ENCODE results near the gene FASN.

FASN gene

DNA sequence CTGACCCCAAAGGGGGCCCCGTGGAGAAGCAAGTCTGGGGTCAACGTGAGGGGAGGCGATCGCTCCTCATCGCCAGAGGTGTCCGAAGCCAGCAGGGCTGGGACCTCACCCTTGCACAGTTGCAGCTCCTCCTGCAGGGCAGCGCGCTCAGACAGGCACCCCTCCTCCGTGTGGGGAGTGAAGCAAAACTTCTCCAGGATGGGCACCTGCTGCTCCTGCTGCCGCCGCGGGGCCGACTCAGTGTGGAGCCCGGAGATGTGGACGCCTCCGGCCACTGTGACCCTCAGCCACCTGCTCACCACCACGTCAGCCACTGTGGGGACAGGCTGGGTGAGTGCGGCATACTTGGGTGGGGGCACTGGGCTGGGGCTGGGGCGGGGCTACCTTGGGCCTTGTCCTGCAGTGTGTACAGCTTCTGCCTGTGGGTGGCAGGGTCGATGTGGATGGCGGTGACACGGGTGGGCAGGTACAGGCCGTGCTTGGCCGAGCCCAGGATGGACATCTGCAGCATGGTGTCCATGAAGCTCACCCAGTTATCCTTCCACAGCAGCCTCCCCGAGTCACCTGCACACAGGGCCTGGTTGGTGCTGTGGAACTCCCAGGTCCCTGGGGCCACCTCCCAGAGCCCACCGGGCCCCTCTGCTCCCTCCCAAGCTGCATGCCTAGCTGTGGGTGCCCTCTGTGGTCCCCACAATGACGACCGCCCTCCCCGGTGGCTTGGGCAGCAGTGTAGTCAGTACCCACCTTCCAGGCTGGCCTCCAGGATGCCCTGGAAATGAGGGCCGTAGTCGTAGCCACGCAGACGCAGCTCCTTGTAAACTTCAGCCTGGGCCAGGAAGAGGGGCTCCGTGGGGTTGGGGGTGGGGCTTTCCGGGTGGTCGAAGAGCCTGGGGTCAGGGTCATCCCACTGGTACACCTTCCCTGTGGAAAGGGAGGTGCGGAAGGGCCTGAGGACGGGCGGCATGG is 10.8 kb downstream of the FASN start:
- DNase-seq, result no peak

DNA sequence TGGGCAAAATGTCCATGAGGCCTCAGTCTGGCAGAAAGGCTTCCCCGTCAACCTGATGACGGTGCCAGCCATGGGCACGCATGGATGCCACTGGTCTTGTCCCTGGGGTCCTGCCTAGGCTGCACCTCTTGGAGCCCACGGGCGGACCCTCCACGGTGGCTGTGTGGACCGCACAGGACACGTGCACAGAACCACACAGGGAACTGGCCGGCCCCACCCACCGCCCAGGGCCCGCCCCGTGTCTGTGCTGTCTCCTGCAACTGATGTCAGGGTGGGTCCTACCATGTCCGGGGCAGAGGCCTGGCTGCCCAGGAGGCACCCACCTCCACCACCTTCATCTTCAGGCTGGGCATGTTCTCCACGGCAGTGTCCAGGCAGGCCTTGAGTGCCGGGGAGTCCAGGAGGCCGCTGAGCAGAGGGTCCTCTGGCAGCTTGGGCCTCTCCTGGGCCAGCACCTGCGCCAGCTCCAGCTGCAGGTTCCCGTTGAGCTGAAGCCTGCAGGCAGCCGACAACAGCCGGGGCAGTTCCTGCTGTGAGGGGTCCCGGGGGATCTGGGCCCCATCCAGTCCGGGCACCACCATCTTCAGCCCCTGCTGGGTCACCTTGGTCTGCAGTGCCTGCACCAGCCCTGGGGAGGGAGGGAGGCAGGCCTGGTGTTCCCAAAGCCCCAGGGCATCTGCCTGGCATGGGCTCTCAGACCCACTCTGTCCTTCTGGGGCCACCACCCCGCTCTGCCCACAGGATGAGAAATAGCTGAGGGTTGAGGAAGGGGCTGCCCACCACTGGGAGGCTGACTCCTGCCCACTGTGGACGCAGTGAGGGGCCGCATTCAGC is 11.9 kb downstream of the FASN start:
- DNase-seq, result no peak

DNA sequence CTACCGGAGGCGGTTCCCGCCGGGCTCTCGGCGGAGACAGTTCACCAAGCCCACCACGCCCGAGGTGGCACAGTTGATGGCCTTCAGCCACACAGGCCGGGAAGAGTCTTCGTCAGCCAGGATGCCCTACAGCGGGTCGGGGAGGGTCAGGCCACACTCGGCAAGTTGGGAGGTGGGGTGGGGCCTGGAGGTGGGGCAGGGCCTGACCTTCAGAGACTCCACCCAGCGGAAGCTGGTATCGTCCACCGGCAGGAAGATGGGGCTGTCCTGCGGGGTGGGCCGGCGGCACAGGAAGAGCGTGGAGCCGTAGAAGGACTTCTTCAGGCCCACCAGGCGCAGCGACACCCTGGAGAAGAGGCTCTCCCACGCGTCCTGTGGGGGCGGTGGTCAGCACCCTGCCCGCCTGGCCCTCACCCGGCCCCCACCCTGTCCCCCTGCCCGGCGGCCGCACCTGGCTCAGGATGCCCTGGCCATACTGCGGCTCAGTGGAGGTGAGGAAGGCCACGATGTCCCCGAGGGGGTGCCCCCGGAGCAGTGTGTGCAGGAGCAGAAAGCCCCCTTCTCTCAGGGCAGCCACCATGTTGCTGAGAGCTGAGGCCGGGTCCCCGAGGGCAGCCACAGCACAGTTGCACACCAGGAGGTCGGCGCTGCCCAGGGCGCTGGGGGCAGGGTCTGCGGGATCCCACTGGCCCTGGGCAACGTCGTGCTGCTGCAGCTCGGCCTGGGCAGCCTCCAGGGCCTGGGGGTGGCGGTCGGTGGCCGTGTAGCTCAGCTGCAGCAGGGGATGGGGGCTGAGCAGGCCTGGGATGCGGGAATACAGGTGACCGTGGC is 12.8 kb downstream of the FASN start:
- no peak for DNase-seq

GRCh38 chr17:82084373-82085030 is 13.5 kb downstream of the FASN start:
- DNase-seq, result no peak

DNA sequence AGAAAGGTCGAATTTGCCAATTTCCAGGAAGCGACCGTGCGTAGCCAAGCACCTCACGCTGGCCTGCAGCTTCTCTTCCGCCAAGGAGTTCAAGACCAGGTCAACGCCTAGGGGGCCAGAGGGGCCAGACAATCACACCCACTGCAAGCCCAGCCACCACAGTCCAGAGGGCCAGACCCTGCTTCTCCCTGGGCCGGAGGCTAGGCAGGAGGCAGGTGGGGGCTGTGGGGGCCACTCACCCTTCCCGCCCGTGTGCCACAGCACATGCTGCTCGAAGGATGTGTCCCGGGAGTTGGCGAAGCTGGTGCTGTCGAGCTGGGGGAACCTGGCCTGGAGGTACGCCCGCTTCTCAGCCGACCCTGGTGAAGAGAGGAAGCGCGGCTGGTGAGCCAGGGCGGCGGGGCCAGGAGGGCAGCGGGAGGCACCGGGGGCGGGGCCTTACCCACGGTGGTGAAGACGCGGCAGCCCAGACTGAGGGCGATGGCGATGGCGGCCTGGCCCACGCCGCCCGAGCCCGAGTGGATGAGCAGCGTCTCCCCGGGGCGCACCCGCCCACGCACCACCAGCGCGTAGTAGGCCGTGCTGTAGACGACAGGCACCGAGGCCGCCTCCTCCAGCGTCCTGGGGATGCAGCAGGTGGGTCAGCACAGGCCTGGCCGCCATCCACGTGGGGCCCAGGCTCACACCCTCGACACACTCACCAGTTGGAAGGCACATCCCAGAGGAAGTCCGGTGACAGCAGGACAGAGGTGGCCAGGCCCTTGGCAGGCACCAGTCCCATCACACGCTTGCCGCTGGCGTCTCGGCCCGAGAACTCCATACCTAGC is 14.3 kb downstream of the FASN start:
- DNase-seq, result no peak

GRCh38 chr17:82083009-82083408 is 15.0 kb downstream of the FASN start:
- no peak for DNase-seq

GRCh38 chr17:82082456-82082855 is 15.6 kb downstream of the FASN start:
- no peak for DNase-seq

DNA sequence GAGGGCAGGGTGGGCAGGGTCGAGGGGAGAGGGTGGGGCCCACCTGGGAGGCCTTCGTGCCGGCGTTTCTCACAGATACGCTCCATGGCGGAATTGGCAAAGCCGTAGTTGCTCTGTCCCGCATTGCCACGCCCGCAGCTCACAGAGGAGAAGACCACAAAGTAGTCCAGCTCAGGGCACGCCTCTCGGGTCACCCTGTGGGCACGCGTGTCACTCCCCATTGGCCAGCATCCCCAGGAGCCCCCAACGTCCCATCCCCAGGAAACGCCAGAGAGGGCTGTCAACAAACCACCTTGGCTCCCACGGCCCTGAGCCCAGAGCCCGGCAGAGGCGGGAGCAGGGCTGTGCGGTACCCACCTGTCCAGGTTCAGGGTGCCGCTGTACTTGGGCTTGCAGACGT is 16.1 kb downstream of the FASN start:
- DNase-seq, result no peak

DNA sequence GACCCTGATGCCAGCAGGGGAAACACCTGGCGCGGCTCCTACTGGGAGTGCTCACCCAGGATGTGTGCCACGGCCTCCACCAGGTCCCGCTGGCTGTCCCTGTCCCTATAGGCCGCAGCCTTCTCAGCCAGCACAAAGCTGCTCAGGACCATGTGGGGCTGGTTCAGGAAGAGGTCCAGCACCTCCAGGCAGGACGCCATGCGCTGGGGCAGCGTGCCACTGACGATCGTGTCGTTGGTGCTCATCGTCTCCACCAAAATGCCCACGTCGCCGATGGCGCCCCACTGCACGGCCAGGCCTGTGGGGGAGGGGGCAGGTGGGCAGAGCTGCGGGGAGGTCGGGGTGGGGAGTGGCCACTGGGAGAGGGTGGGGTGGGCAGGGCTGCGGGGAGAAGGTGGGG is 16.5 kb downstream of the FASN start:
- no peak for DNase-seq

- DNase-seq, result no peak
These were observed 17.1 kb downstream of the FASN start for GRCh38 chr17:82080789-82081464.

GRCh38 chr17:82080048-82080788 is 17.8 kb downstream of the FASN start:
- no peak for DNase-seq

DNA sequence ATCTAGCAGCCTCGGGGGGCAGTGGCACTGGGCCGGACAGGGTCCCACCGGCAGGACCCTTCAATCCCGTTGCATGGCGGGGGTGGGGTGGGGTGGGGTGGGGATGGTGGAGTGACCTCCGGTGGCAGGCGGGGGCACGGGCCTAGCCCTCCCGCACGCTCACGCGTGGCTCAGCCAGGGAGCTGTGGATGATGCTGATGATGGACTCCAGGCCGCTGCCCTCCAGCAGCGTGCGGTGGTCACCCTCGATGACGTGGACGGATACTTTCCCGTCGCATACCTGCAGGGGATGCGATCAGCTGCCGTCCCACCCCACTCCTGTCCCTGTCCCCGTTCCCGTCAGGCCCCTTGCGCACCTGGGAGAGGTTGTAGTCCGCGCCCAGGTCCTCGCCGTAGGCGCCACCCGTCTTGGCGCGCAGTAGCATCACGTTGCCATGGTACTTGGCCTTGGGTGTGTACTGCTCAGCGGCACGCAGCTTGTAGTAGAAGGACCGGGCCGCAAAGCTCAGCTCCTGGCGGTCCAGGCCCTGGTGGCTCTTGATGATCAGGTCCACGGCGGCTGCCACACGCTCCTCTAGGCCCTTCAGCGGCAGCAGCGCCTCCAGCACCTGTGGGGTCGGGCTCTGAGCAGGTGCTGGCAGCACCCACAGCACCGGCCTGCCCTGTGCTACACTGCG is 18.9 kb downstream of the FASN start:
- no peak for DNase-seq

DNA sequence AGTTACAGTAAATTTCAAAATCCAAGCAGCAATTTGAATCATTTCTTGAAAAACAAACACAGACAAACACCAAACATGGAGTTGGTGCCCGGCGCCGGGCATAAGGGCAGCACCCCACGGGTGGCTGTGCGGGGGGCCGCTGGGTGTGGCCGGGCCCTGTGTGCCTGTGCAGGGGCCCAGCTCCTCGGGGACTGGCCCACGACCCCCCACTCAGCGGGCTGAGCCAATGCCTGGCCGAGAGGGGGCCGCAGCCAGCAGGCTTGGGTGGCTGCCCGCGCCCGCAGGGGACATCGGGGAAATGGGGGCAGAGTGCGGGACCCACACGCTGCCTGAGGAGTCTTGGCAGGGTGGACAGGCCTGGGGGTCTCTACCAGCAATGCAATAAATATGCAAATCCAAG is 19.6 kb downstream of the FASN start:
- no peak for DNase-seq

DNA sequence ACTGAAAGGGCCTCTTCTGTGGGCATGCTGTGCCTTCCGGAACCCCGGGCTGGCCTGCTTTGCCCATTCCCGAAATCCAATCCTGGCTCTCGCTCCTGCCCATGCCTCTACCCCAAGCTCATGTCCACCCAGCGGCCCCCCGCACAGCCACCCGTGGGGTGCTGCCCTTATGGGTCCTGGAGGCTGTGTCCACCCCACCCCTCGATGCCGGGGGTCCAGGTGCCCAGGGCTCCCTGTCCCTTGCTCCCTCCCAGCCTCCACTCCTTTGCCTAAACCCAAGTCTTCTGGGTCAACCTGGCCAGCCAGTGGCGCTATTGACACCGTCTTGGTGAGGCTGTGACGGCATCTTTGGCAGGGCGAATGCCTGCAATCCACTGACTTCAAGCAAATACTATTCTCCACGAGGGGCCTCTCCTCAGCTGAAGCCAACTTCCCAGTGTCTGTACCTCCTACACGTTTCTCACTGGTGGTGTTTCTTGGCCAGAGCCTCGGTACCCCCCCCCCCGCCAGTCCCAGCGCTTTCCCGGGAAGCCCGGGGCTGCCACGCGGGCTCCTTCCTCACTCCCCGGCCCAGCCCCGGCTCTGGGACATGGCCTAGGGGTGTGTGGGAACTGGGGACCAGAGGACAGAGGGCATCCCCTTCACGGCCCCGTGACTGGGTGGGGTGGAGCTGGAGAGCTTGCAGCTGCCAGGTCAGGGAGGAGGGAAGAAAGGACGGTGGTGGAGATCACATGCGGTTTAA is 20.2 kb downstream of the FASN start:
- no peak for DNase-seq

DNA sequence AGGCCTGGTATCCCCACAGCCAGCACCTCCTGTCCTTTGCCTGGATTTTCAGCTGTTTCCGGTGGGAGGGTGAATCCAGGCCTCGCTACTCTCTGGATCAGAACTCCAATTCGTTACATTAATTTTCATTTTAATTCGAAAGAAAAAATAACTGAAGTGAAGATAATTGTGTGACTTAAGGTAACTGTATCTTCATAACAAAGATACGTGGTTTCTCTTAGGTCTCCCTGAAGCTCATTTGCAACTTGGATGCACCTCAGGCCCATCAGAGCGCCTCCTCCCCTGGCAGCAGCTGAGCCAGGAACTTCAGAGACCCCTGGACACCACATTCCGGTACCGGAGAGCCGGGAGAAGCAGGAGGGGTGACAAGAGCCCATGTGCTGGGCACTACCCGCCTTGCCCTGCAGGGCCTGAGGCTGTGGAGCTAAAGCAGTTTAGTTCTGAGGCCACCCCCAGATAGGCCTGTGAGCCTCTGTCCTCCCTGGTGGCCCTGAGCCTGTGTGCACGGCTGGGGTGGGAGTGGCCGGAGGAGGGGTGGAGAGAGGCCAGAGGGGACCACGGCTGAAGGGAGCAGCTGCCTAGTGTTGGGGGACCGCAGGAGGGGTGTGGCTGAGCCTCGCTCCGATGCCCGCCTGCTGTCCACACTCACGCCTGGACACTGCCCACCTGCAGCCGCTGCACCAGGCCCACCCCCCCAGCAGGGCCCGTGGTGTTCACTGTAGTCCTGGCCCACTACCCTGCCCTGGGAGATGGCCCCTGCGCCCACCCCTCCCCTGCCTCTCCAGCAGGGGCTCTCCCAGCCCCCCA is 21.0 kb downstream of the FASN start:
- DNase-seq, result no peak

GRCh38 chr17:82076018-82076784 is 21.8 kb downstream of the FASN start:
- DNase-seq, result no peak

DNA sequence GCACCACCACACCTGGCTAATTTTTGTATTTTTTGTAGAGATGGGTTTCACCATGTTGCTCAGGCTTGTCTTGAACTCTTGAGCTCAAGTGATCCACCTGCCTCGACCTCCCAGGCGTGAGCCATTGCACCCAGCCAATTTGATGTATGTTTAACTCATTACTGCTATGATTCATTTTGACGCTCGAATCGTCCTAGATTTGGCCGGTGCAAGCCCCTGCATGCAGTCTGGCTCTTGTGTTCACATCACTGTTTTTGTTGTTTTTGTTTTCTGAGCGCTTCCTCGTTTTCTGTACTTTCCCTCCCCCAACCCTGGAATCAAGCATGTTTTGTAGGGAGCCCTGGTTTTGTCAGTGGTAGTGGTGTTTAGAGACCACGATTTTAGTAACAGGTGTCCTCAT is 24.6 kb downstream of the FASN start:
- DNase-seq, result no peak

All from NCI-H1417 (cell line).